Spinal cord (tissue), 10 donors: ENCODE measurements around the gene ALDH3B2. TPM values are rescaled to one million over a fixed set of nuclear protein-coding genes. Genes with fewer than 3 reads are reported as not detected.
"Not testable (repeated sequence)": the region's sequence is repeated elsewhere in the genome, so short reads cannot be mapped to it uniquely, and the experiment has no call there.

Source experiments
- DNase-seq, 6 donors: peaks; one replicate each; pipeline versions ENCODE4 v3.0.0 to v3.0.0-alpha.2; 2013 to 2015; ENCODE audit warnings: low spot score in 6 of 6, low read depth in 4 of 6
- H3K27ac ChIP-seq: one replicate; pipeline ENCODE4 v1.5.1; 2013; ENCODE audit warnings: low read depth, low read length, control low read depth
- H3K27me3 ChIP-seq: one replicate; pipeline ENCODE4 v1.6.1; 2013; ENCODE audit warnings: low read length; ENCODE audit not compliant: control insufficient read depth, insufficient read depth
- H3K36me3 ChIP-seq: one replicate; pipeline ENCODE4 v1.6.1; 2013; ENCODE audit warnings: low read length; ENCODE audit not compliant: control insufficient read depth, insufficient read depth
- H3K4me1 ChIP-seq: one replicate; pipeline ENCODE4 v1.6.1; 2013; ENCODE audit warnings: low read length; ENCODE audit not compliant: control insufficient read depth, insufficient read depth
- H3K4me3 ChIP-seq: one replicate; pipeline ENCODE4 v1.5.1; 2013; ENCODE audit warnings: low read depth, low read length, control low read depth
- H3K9me3 ChIP-seq: one replicate; pipeline ENCODE4 v1.6.1; 2013; ENCODE audit warnings: low read length; ENCODE audit not compliant: control insufficient read depth, insufficient read depth
- WGBS: methylation state at CpG from one replicate; pipeline ENCODE4 v1.1.5; 2013; ENCODE audit warnings: missing lambda C conversion rate; ENCODE audit not compliant: insufficient coverage; 5-methylcytosine and 5-hydroxymethylcytosine counted together
- polyA plus RNA-seq, 2 donors: library from polyadenylated mRNA; unstranded; fragments of 120-200 nt; gene quantifications; one replicate each; pipeline ENCODE4 v1.2.1, GENCODE V29; 2013; ENCODE audit not compliant: insufficient read length in 2 of 2
- total RNA-seq, 2 donors: library from RNA; depleted of rRNA in 1 of 2; stranded (reverse); fragments of 120-200 nt in 1 of 2; fragments of >200 nt in 1 of 2; gene quantifications; one replicate each; pipeline versions ENCODE4 v1.2.3 to v1.2.4, GENCODE V29; 2013 to 2014
- donor health status: healthy.

The ALDH3B2 gene
- total and polyA plus RNA-seq, 4 donors: not detected

- H3K4me3 ChIP-seq: no peak overlapping the region
- no peaks in the 10 kb centered on the region for H3K36me3 ChIP-seq
- DNase-seq: no peak
- no peaks in the 10 kb centered on the region for H3K9me3 ChIP-seq
- H3K27ac ChIP-seq: no peak overlapping the region
- H3K4me1 ChIP-seq: no peaks in the 10 kb centered on the region
- 89% methylated on average over 2 of the region's 4 CpGs for WGBS
- no peaks in the 10 kb centered on the region for H3K27me3 ChIP-seq
These were observed 14.8 kb upstream of the ALDH3B2 start for GRCh38 chr11:67689178-67689577.

- H3K4me1 ChIP-seq: no peaks in the 10 kb centered on the region
- H3K27ac ChIP-seq: no peak overlapping the region
- DNase-seq: no peak
- no peaks in the 10 kb centered on the region for H3K36me3 ChIP-seq
- no peak overlapping the region for H3K4me3 ChIP-seq
- whole genome bisulfite sequencing: 67% methylated on average over 1 of the region's 2 CpGs
- no peaks in the 10 kb centered on the region for H3K27me3 ChIP-seq
- no peaks in the 10 kb centered on the region for H3K9me3 ChIP-seq
These were observed 13.6 kb upstream of the ALDH3B2 start for GRCh38 chr11:67687986-67688385.

- not testable (repeated sequence) for H3K27me3 ChIP-seq, H3K27ac ChIP-seq, H3K36me3 ChIP-seq, DNase-seq, H3K4me1 ChIP-seq, H3K4me3 ChIP-seq, H3K9me3 ChIP-seq
- 87% methylated on average over 2 of the region's 8 CpGs for WGBS
These were observed 11.4 kb upstream of the ALDH3B2 start for GRCh38 chr11:67685641-67686332.

- not testable (repeated sequence) for H3K4me3 ChIP-seq, H3K27ac ChIP-seq, H3K9me3 ChIP-seq, H3K36me3 ChIP-seq, H3K4me1 ChIP-seq, DNase-seq, H3K27me3 ChIP-seq
- WGBS: 85% methylated on average over 10 of the region's 14 CpGs
These were observed 8.0 kb upstream of the ALDH3B2 start for GRCh38 chr11:67682126-67683034.

- peak in 1 of 6 donors; percentile 74 for DNase-seq
- 14% methylated on average over 1 of the region's 3 CpGs for WGBS
- Histone ChIP-seq H3K27me3 (no peaks in the 10 kb centered on the region), H3K9me3 (peaks cover 2% of the 10 kb centered on the region), H3K36me3 (no peaks in the 10 kb centered on the region), H3K4me1 (no peaks in the 10 kb centered on the region), H3K4me3 (no peak overlapping the region), H3K27ac (no peak overlapping the region)
These were observed 6.5 kb upstream of the ALDH3B2 start for GRCh38 chr11:67680696-67681470.

GRCh38 chr11:67675058-67675747 is 780 bp upstream of the ALDH3B2 start:
- H3K4me1 ChIP-seq: no peaks in the 10 kb centered on the region
- 85% methylated on average over 10 of the region's 12 CpGs for WGBS
- no peak for DNase-seq

GRCh38 chr11:67673902-67674301 is 521 bp downstream of the ALDH3B2 start:
- 77% methylated on average over 8 of the region's 8 CpGs for WGBS
- Histone ChIP-seq H3K4me1 (no peaks in the 10 kb centered on the region), H3K27ac (no peak overlapping the region), H3K4me3 (no peak overlapping the region), H3K27me3 (no peaks in the 10 kb centered on the region), H3K9me3 (peaks cover 2% of the 10 kb centered on the region), H3K36me3 (no peaks in the 10 kb centered on the region)
- no peak for DNase-seq

More at GRCh38 chr11:67675058-67675747, 780 bp upstream of the ALDH3B2 start:
- no peak overlapping the region for H3K27ac ChIP-seq
- no peaks in the 10 kb centered on the region for H3K27me3 ChIP-seq
- H3K9me3 ChIP-seq: peaks cover 2% of the 10 kb centered on the region
- H3K36me3 ChIP-seq: no peaks in the 10 kb centered on the region
- H3K4me3 ChIP-seq: no peak overlapping the region

GRCh38 chr11:67673358-67673757 is 1.1 kb downstream of the ALDH3B2 start:
- no peaks in the 10 kb centered on the region for H3K27me3 ChIP-seq
- DNase-seq: no peak

GRCh38 chr11:67671211-67671520 is 3.3 kb downstream of the ALDH3B2 start:
- DNase-seq: no peak
- Histone ChIP-seq H3K4me1 (no peaks in the 10 kb centered on the region), H3K27me3 (no peaks in the 10 kb centered on the region), H3K9me3 (no peaks in the 10 kb centered on the region), H3K4me3 (no peak overlapping the region), H3K36me3 (no peaks in the 10 kb centered on the region), H3K27ac (no peak overlapping the region)
- 77% methylated on average over 8 of the region's 8 CpGs for WGBS

More at GRCh38 chr11:67673358-67673757, 1.1 kb downstream of the ALDH3B2 start:
- Histone ChIP-seq H3K9me3 (peaks cover 2% of the 10 kb centered on the region), H3K27ac (no peak overlapping the region), H3K4me3 (no peak overlapping the region), H3K4me1 (no peaks in the 10 kb centered on the region), H3K36me3 (no peaks in the 10 kb centered on the region)
- 75% methylated on average over 4 of the region's 7 CpGs for WGBS
